Measurements from ENCODE around the gene SUB1.
"Not testable (repeated sequence)": the region's sequence is repeated elsewhere in the genome, so short reads cannot be mapped to it uniquely, and the experiment has no call there.

DNA sequence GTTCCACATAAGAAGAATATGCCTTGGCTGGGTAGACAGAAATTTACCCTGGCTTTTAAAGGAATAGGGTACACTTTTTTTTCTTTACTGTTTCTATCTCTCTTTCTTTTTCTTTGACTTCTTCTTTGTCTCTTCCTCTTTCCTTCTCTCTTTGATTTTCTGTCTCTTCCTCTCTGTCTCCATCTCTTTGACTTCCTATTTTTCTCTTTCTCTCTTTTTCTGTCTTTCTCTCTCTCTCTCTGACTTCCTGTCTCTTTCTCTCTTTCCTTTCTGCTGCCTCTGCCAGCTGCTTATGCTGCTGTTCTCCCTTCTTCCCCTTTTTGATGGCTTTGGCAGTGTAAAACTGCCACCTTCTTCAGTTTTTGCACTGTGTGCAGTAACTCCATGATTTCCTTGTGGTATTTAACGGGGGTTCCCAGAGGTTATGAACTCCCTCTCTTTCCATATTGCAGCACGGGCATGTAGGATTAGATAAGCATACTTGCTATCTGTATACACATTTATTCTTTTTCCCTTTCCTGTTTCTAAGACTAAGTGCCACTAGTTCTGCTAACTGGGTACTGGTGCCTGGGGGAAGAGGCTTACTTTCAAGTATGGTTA lies 31.1 kb upstream of the SUB1 start:
- TF ChIP-seq, protein P1, sequence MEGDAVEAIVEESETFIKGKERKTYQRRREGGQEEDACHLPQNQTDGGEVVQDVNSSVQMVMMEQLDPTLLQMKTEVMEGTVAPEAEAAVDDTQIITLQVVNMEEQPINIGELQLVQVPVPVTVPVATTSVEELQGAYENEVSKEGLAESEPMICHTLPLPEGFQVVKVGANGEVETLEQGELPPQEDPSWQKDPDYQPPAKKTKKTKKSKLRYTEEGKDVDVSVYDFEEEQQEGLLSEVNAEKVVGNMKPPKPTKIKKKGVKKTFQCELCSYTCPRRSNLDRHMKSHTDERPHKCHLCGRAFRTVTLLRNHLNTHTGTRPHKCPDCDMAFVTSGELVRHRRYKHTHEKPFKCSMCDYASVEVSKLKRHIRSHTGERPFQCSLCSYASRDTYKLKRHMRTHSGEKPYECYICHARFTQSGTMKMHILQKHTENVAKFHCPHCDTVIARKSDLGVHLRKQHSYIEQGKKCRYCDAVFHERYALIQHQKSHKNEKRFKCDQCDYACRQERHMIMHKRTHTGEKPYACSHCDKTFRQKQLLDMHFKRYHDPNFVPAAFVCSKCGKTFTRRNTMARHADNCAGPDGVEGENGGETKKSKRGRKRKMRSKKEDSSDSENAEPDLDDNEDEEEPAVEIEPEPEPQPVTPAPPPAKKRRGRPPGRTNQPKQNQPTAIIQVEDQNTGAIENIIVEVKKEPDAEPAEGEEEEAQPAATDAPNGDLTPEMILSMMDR (IDR thresholded peaks at IDR 0.05; ENCODE audit: insufficient read depth, low read length): not testable (repeated sequence)
- TF ChIP-seq GABPA (IDR thresholded peaks at IDR 0.05; ENCODE audit: low read depth): not testable (repeated sequence)
